ENCODE data around the gene VTI1A. TPM values are rescaled to one million over a fixed set of nuclear protein-coding genes. Genes with fewer than 3 reads are reported as not detected.

The VTI1A gene
- total RNA-seq, 1 donor from 2014 or later = 26.3 TPM

DNA sequence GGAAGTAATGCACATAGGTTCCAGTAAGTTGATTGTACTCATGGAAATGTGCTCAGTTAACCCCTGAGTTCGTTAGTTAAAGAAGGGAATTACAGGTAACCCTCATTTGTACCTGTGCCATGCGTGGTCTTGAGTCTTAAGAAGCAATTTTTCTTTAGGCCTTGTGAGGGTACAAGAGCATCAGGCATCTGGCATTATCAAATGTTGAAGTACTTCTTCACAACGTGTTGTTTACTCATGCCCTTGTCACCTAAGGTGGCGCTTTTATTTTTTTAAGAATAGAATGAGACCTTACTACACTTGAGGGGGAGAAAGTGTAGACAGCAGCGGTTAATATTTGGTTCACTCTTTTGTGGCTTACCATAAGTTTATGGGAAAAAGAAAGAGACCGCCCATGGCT, 167.1 kb downstream of the VTI1A start:
- DNase-seq (ENCODE audit: extremely low spot score, unreplicated experiment) = no peak
- H3K27me3 Mint-ChIP-seq (ENCODE audit: unreplicated experiment) = no peaks in the 10 kb centered on the region
- peaks cover 16% of the 10 kb centered on the region for H3K9me3 Mint-ChIP-seq (ENCODE audit: unreplicated experiment)
- no peak overlapping the region for H3K4me3 Mint-ChIP-seq (ENCODE audit: unreplicated experiment)
- H3K27ac Mint-ChIP-seq (ENCODE audit: unreplicated experiment) = no peak overlapping the region
- no peak for TF ChIP-seq CTCF (IDR thresholded peaks at IDR 0.05)
- peaks cover 6% of the 10 kb centered on the region for H3K36me3 Mint-ChIP-seq (ENCODE audit: unreplicated experiment)
- no peaks in the 10 kb centered on the region for H3K4me1 Mint-ChIP-seq (ENCODE audit: unreplicated experiment)

GRCh38 chr10:112614586-112614985, 167.6 kb downstream of the VTI1A start:
- no peak for TF ChIP-seq CTCF (IDR thresholded peaks at IDR 0.05)
- Mint-ChIP-seq H3K4me1 (ENCODE audit: unreplicated experiment) (no peaks in the 10 kb centered on the region), H3K9me3 (ENCODE audit: unreplicated experiment) (peaks cover 16% of the 10 kb centered on the region), H3K4me3 (ENCODE audit: unreplicated experiment) (no peak overlapping the region), H3K27me3 (ENCODE audit: unreplicated experiment) (no peaks in the 10 kb centered on the region), H3K27ac (ENCODE audit: unreplicated experiment) (no peak overlapping the region), H3K36me3 (ENCODE audit: unreplicated experiment) (peaks cover 6% of the 10 kb centered on the region)
- DNase-seq (ENCODE audit: extremely low spot score, unreplicated experiment) = no peak

- H3K4me3 Mint-ChIP-seq (ENCODE audit: unreplicated experiment) = no peak overlapping the region
- no peak overlapping the region for H3K27ac Mint-ChIP-seq (ENCODE audit: unreplicated experiment)
- peaks cover 6% of the 10 kb centered on the region for H3K36me3 Mint-ChIP-seq (ENCODE audit: unreplicated experiment)
- DNase-seq (ENCODE audit: extremely low spot score, unreplicated experiment) = no peak
- no peak for TF ChIP-seq CTCF (IDR thresholded peaks at IDR 0.05)
- H3K9me3 Mint-ChIP-seq (ENCODE audit: unreplicated experiment) = peaks cover 16% of the 10 kb centered on the region
- no peaks in the 10 kb centered on the region for H3K27me3 Mint-ChIP-seq (ENCODE audit: unreplicated experiment)
- H3K4me1 Mint-ChIP-seq (ENCODE audit: unreplicated experiment) = no peaks in the 10 kb centered on the region
Observed at GRCh38 chr10:112615269-112615668, 168.3 kb downstream of the VTI1A start.

DNA sequence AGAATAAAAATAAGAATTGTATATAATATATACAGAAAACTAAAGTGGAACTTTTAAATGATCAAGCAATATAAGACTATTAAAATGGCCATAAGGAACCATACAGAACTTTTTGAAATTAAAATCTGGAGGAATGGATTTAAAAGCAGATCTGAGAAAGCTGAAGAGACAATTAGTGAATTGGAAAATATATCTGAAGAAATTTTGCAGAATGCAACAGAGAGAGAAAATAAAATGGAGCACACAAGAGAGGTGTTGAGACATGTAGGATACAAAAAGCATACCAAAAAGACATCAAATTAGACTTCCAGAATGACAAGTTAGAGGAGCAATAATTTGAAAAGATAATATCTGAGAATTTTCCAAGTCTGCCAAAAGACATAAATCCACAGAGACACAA, 169.6 kb downstream of the VTI1A start:
- Mint-ChIP-seq H3K27ac (ENCODE audit: unreplicated experiment) (no peak overlapping the region), H3K9me3 (ENCODE audit: unreplicated experiment) (peaks cover 16% of the 10 kb centered on the region)

GRCh38 chr10:112618814-112619213, 171.8 kb downstream of the VTI1A start:
- Mint-ChIP-seq H3K4me1 (ENCODE audit: unreplicated experiment) (no peaks in the 10 kb centered on the region), H3K27me3 (ENCODE audit: unreplicated experiment) (no peaks in the 10 kb centered on the region), H3K9me3 (ENCODE audit: unreplicated experiment) (peaks cover 16% of the 10 kb centered on the region), H3K36me3 (ENCODE audit: unreplicated experiment) (peaks cover 9% of the 10 kb centered on the region), H3K27ac (ENCODE audit: unreplicated experiment) (no peak overlapping the region), H3K4me3 (ENCODE audit: unreplicated experiment) (no peak overlapping the region)
- no peak for DNase-seq (ENCODE audit: extremely low spot score, unreplicated experiment)
- TF ChIP-seq CTCF (IDR thresholded peaks at IDR 0.05) = no peak

More for the DNA sequence above, 169.6 kb downstream of the VTI1A start:
- H3K4me1 Mint-ChIP-seq (ENCODE audit: unreplicated experiment) = no peaks in the 10 kb centered on the region
- H3K36me3 Mint-ChIP-seq (ENCODE audit: unreplicated experiment) = peaks cover 9% of the 10 kb centered on the region
- H3K4me3 Mint-ChIP-seq (ENCODE audit: unreplicated experiment) = no peak overlapping the region
- H3K27me3 Mint-ChIP-seq (ENCODE audit: unreplicated experiment) = no peaks in the 10 kb centered on the region
- no peak for TF ChIP-seq CTCF (IDR thresholded peaks at IDR 0.05)
- no peak for DNase-seq (ENCODE audit: extremely low spot score, unreplicated experiment)

Data from osteocyte (in vitro differentiated cells).